Duodenal mucosa (tissue), 2 donors: ENCODE data around the gene INAFM2.
A peak's percentile ranks its signal among the peaks of the same experiment; 100 is the strongest.

Experiments used
- H3K27ac ChIP-seq: one replicate; pipeline ENCODE4 v1.7.0; 2013; ENCODE audit warnings: low read depth, low read length
- H3K27me3 ChIP-seq, 2 donors: one replicate each; pipeline ENCODE4 v1.7.0; 2013; ENCODE audit warnings: low read length in 2 of 2, control low read depth in 1 of 2; ENCODE audit not compliant: insufficient read depth in 2 of 2, control insufficient read depth in 1 of 2
- H3K36me3 ChIP-seq, 2 donors: one replicate each; pipeline ENCODE4 v1.7.0; 2013; ENCODE audit warnings: low read length in 2 of 2, control low read depth in 1 of 2; ENCODE audit not compliant: insufficient read depth in 2 of 2, control insufficient read depth in 1 of 2
- H3K4me1 ChIP-seq, 2 donors: one replicate each; pipeline ENCODE4 v1.7.0; 2013; ENCODE audit warnings: low read length in 2 of 2, control low read depth in 1 of 2; ENCODE audit not compliant: insufficient read depth in 2 of 2, control insufficient read depth in 1 of 2
- H3K4me3 ChIP-seq, 2 donors: one replicate each; pipeline ENCODE4 v1.7.0; 2013; ENCODE audit warnings: low read length in 2 of 2, low read depth in 1 of 2
- H3K9ac ChIP-seq, 2 donors: one replicate each; pipeline ENCODE4 v1.7.0; 2013; ENCODE audit warnings: low read length in 2 of 2, low read depth in 1 of 2
- H3K9me3 ChIP-seq, 2 donors: one replicate each; pipeline ENCODE4 v1.7.0; 2013; ENCODE audit warnings: low read length in 2 of 2, control low read depth in 1 of 2; ENCODE audit not compliant: control insufficient read depth in 1 of 2

INAFM2 gene

GRCh38 chr15:40313531-40314398 lies 9.7 kb upstream of the INAFM2 start:
- Histone ChIP-seq H3K4me3 (no peak overlapping the region), H3K9me3 (no peaks in the 10 kb centered on the region), H3K27me3 (peaks cover 6 to 14% of the 10 kb centered on the region in 2 donors), H3K36me3 (no peaks in the 10 kb centered on the region), H3K9ac (no peak overlapping the region), H3K27ac (no peak overlapping the region), H3K4me1 (peaks cover 0 to 4% of the 10 kb centered on the region in 2 donors)

DNA sequence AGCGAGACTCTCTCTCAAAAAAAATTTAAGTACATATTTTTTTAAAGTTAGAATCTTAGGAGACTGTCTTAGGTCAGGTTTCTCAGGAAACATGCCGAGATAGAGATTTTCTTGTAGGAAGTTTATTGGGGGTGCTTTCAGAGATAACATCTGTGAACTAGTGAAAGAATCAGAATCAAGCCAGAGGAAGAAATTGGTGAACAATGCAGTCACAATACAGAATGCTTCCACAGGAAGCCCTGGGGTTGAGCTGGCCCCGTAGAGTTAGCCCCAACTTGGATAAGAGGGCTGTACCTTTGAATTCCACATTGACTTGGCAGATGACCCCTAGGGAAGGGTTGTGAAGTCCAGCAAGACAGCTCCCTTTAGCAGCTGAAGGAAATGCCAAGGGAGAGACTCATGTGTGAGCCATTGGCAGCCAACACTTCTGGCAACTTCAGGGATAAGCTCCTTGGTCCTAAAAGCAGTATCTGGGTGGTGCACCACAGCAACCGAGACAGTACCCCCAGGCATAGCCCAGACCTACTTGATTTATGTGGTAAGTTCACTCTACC lies 8.7 kb upstream of the INAFM2 start:
- Histone ChIP-seq H3K9ac (no peak overlapping the region), H3K27ac (no peak overlapping the region), H3K4me1 (no peaks in the 10 kb centered on the region), H3K36me3 (no peaks in the 10 kb centered on the region), H3K9me3 (no peaks in the 10 kb centered on the region), H3K4me3 (no peak overlapping the region), H3K27me3 (peaks cover 6 to 14% of the 10 kb centered on the region in 2 donors)

- H3K27me3 ChIP-seq, result peaks cover 6 to 10% of the 10 kb centered on the region in 2 donors
- no peak overlapping the region for H3K9ac ChIP-seq
- H3K36me3 ChIP-seq, result no peaks in the 10 kb centered on the region
- H3K4me3 ChIP-seq, result no peak overlapping the region
- no peaks in the 10 kb centered on the region for H3K4me1 ChIP-seq
- H3K9me3 ChIP-seq, result no peaks in the 10 kb centered on the region
- no peak overlapping the region for H3K27ac ChIP-seq
Measured at GRCh38 chr15:40316931-40317330, 6.6 kb upstream of the INAFM2 start.

DNA sequence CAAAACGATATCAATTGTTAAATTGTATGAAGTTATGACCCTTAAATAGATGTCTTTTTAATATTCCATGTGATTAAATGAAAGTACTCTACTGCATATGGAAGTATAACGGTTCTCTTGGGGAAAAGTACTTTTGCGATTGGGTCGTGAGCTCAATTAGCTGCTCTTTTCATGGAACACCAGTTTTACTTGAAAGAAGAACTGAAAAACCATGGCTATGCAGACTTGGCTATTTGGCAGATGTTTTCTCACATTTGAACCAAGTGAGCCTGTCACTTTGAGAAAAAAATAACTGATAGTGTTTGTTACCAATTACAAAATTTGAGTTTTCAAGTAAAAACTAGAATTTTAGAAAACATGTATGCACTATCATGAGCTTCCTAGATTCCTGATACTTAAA lies 5.9 kb upstream of the INAFM2 start:
- H3K9me3 ChIP-seq, result no peaks in the 10 kb centered on the region
- H3K27ac ChIP-seq, result no peak overlapping the region
- no peak overlapping the region for H3K9ac ChIP-seq
- H3K4me3 ChIP-seq, result no peak overlapping the region
- no peaks in the 10 kb centered on the region for H3K36me3 ChIP-seq
- H3K27me3 ChIP-seq, result peaks cover 6 to 10% of the 10 kb centered on the region in 2 donors
- peaks cover under 1 to 2% of the 10 kb centered on the region in 2 donors for H3K4me1 ChIP-seq

- Histone ChIP-seq H3K9ac (no peak overlapping the region), H3K4me1 (peaks cover 9 to 14% of the 10 kb centered on the region in 2 donors), H3K9me3 (no peaks in the 10 kb centered on the region), H3K4me3 (no peak overlapping the region), H3K27me3 (peaks cover 3 to 6% of the 10 kb centered on the region in 2 donors), H3K27ac (no peak overlapping the region), H3K36me3 (no peaks in the 10 kb centered on the region)
Measured at GRCh38 chr15:40320409-40320808, 3.1 kb upstream of the INAFM2 start.

GRCh38 chr15:40320931-40321371 lies 2.5 kb upstream of the INAFM2 start:
- no peak overlapping the region for H3K27ac ChIP-seq
- H3K9me3 ChIP-seq, result no peaks in the 10 kb centered on the region
- no peaks in the 10 kb centered on the region for H3K36me3 ChIP-seq
- peaks cover 9 to 14% of the 10 kb centered on the region in 2 donors for H3K4me1 ChIP-seq
- no peak overlapping the region for H3K9ac ChIP-seq
- H3K27me3 ChIP-seq, result peaks cover 0 to 4% of the 10 kb centered on the region in 2 donors
- no peak overlapping the region for H3K4me3 ChIP-seq

- H3K4me1 ChIP-seq, result peaks cover 14 to 16% of the 10 kb centered on the region in 2 donors
- no peak overlapping the region for H3K27ac ChIP-seq
- no peaks in the 10 kb centered on the region for H3K36me3 ChIP-seq
- H3K27me3 ChIP-seq, result no peaks in the 10 kb centered on the region
- H3K9ac ChIP-seq, result no peak overlapping the region
- H3K9me3 ChIP-seq, result no peaks in the 10 kb centered on the region
- peak overlapping the region; percentile 54 to 58 for H3K4me3 ChIP-seq
Measured at GRCh38 chr15:40322531-40323238, 807 bp upstream of the INAFM2 start.

GRCh38 chr15:40323953-40324937 lies 753 bp downstream of the INAFM2 start:
- Histone ChIP-seq H3K27ac (no peak overlapping the region), H3K4me1 (peaks cover 14 to 16% of the 10 kb centered on the region in 2 donors), H3K9ac (peak overlapping the region; percentile 37 to 48)

DNA sequence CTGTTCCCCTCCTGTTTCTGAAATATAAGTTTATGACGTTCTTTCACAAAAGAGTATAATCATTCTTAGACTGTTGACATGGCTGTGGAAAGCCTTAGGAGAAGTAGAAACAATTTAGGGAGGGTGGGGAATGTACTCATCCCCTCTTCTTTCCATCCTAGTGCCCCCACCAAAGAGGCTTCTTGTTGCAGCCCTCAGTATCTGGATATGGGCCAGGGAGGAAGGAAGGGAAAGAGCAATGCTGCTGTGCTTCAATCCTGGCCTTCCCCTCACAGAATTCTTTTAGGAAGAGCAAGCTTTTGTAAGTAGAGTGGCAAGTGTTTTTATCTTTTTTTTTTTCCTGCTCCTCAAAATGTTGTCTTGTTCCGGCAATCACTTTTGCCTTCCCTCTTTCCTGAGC lies 1.7 kb downstream of the INAFM2 start:
- H3K27ac ChIP-seq, result no peak overlapping the region
- H3K4me1 ChIP-seq, result peaks cover 17 to 18% of the 10 kb centered on the region in 2 donors
- H3K36me3 ChIP-seq, result no peaks in the 10 kb centered on the region
- no peaks in the 10 kb centered on the region for H3K27me3 ChIP-seq
- H3K9me3 ChIP-seq, result no peaks in the 10 kb centered on the region
- H3K9ac ChIP-seq, result peak overlapping the region in 1 of 2 donors; percentile 37
- H3K4me3 ChIP-seq, result peak overlapping the region; percentile 38 to 55

More at GRCh38 chr15:40323953-40324937, 753 bp downstream of the INAFM2 start:
- H3K27me3 ChIP-seq, result no peaks in the 10 kb centered on the region
- no peaks in the 10 kb centered on the region for H3K36me3 ChIP-seq
- no peaks in the 10 kb centered on the region for H3K9me3 ChIP-seq
- H3K4me3 ChIP-seq, result peak overlapping the region; percentile 55 to 72
